ENCODE data around the gene CDK2AP2.
"Not testable (repeated sequence)": the region's sequence is repeated elsewhere in the genome, so short reads cannot be mapped to it uniquely, and the experiment has no call there.

Gene CDK2AP2, protein sequence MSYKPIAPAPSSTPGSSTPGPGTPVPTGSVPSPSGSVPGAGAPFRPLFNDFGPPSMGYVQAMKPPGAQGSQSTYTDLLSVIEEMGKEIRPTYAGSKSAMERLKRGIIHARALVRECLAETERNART

DNA sequence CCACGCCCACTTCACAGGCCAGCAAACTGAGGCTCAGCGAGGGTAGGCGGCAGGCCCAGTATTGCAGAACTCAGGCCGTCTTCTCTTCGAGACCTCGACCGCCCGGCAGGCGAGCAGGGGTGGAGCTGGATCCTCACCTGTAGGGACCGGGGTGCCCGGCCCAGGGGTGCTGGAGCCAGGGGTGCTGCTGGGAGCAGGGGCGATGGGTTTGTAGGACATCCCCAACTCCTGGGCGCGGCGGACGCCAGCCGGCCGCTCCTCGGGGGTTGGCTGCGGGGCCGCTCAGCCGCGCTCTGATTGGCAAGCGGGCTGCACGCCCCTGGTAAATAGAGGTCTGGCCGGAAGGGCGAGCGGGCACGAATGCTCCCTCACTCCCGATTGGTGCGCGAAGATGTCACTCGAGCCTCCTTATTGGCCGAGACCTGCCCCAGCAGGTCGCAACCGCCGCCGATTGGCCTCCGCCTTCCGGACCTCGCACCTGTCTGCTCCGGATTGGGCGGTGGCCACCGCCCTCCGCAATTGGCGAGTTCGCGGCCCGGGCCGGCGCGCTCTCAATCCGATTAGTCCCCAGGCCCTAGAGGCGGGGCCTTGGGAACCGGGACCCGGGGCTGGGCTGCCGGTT lies at the start of gene CDK2AP2:
TSS of gene CDK2AP2 (minus strand) at position 299 of the 622 bp plus-strand sequence. CDS start at position 219, 80 bp downstream.
- DNase-seq: peak; percentile 100

DNA sequence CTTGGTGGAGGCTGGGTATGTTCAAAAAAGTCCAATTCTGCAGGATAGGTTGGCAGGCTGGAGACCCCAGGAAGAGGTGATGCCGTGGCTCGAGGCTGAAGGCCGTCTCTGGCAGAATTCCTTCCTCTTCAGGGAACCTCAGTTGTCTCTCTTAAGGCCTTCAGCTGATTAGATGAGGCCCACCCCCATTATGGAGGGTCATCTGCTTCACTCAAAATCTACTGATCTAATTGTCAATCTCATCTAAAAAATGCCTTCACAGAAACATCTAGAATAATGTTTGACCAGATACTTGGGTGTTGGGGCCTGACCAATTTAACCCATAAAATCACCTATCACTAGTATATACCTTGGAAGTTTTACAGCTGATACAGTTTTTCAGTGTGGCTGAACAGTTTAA lies 48.3 kb upstream of the CDK2AP2 start:
- no peak for DNase-seq

DNA sequence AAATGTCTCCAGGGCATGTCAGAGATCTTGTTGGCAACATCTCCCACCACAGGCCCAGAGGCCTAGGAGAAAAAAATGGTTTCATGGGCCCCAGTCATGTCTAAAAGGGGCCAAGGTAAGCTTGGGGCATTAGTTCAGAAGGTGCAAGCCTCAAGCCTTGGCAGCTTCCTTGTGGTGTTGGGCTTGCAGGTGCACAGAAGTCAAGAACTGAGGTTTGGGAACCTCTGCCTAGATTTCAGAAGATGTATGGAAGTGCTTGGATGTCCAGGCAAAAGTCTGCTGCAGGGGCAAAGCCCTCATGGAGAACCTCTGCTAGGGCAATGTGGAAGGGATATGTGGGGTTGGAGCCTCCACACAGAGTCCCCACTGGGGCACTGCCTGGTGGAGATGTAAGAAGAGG lies 43.7 kb upstream of the CDK2AP2 start:
- DNase-seq: not testable (repeated sequence)

DNA sequence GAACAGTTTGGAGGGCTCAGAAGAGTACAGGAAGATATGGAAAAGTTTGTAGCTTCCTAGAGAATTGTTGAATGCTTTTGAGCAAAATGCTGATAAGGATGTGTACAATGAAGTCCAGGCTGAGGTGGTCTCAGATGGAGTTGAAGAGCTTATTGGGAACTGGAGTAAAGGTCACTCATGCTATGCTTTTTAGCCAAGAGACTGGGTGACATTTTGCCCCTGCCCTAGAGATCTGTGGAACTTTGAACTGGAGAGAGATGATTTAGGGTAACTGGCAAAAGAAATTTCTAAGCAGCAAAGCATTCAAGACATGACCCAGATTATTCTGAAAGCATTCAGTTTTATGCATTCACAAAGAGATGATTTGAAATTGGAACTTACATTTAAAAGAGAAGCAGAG lies 43.2 kb upstream of the CDK2AP2 start:
- DNase-seq: no peak

DNA sequence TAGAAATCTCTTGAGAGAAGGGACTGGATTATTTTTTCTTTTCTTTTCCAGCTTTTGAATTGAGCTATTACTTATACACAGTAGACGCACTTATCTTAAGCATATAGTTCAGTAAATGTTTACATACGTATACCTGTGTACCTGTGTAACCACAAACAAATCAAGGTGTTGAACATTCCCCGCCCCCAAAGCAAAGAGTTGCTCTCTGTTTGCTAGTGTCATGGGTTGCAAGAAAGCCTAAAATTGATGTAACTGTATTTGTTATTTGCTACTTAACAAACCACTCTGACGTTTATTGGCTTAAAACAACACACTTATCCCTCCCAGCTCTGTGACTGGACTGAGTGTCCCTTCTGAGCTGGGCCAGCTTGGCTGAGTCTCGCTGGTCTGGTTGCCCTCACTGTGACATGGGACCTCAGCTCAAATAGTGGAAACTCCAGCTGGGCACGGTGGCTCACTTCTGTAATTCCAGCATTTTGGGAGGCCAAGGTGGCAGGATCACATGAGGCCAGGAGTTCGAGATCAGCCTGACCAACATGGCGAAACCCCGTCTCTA lies 40.7 kb upstream of the CDK2AP2 start:
- DNase-seq: no peak

DNA sequence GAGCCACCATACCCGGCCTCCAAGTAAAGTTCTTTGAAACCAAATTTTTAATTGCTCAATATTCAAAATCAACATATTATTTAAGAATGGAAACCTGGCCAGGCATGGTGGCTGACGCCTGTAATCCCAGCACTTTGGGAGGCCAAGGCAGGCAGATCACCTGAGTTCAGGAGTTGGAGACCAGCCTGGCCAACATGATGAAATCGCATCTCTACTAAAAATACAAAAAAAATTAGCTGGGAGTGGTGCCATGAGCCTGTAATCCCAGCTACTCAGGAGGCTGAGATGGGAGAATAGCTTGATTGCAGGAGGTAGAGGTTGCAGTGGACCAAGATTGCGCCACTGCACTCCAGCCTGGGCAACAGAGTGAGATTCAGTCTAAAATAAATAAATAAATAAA lies 40.1 kb upstream of the CDK2AP2 start:
- not testable (repeated sequence) for DNase-seq

DNA sequence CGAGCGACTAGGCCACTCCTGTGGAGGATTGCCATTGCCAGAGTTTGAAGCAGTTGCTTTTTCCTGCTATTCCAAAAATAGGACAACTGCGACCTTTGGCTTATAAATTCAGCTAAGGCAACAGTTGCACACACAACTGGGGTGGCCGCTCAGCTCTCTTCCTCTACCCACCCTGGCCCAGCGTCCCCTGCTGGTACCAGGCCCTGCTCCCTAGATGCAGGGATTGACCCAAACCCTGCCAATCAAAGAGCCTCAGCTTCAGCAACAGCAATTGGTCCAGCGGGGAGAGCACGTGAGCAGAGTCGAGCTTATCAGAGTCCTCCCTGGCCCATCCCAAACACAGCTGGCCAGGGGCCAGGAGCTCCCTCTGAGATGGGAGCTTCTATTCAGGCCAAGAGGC lies 37.3 kb upstream of the CDK2AP2 start:
- DNase-seq: no peak

DNA sequence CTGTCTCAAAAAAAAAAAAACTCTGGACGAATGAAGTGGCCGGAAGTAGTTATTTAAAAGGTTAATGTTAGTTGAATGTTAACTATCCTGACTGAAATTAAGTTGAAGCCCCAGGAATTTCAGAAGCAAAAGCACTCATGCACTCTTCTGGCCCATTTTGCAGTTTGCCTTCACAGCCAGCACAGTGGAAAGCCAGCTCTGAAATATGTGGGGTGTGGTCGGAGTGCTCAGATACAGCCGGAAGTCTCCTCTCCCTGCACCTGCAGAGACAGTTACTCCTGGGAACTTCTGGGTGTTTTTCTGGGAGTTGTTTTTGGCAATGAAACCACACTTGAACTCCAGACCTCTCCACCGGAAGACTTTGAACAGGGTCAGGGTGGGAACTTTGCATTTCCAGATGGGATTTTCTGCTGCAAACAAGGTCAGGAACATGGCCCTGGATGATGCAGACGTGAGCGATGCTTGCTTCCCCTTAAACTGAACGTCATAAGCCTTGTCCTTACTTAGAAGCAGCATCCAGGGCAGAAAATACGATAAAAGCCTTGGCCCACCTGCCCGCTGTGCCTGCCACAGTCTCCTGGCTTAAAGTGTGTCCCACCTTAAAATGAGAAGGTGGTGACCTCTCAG lies 36.8 kb upstream of the CDK2AP2 start:
- DNase-seq: no peak

DNA sequence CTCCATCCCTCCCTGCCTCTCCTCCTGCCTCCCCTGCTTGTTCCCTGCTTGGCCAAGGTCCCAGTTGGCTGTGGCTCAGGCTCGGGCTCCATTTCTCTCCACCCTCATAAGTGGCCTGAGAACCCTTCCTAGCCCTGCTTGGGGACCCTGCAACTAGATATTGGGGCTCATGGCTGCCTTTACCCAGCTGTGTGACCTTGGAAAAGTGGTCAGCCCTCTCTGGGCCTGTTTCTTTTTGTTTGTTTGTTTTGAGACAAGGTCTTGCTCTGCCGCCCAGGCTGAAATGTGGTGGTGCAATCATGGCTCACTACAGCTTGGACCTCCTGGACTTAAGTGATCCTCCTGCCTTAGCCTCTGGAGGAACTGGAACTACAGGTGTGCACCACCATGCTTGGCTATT lies 35.6 kb upstream of the CDK2AP2 start:
- no peak for DNase-seq

DNA sequence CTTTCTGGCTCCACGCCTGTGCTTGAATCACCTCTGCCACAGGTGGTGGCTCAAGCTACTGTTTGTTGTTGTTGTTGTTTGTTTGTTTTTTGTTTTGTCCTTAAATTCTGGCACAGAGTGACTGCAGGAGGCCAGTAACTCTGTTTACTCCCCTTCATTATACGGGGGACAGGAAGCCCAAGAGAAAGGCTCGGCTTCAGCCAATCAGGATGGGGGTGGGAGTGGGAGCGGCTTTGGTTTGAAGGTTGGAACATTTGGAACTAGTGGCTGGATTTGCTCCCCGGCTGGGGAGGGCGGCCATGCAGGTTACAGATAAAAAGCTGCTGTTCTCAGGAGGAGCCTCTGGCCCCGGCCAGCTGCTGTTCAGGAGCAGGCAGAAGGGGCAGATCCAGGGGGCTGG lies 35.0 kb upstream of the CDK2AP2 start:
- no peak for DNase-seq

DNA sequence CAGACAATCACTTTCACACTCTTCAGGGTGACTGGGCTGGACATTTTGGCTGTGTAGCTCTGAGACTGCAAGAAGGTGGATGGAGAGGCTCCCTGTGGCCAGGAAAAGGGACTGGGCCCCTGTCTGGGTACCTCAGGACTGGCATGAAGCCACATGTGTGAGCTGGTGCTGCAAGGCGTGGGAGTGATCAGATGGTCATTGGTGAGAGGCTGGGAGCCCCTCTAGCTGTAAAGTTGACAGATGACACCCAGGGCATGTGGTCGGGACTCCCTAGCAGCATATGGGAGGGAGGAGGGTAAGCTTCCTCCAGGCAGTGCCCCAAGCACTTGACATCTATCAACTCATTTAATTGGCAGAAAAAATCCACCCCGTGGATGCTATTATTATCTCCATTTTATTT lies 34.2 kb upstream of the CDK2AP2 start:
- no peak for DNase-seq

DNA sequence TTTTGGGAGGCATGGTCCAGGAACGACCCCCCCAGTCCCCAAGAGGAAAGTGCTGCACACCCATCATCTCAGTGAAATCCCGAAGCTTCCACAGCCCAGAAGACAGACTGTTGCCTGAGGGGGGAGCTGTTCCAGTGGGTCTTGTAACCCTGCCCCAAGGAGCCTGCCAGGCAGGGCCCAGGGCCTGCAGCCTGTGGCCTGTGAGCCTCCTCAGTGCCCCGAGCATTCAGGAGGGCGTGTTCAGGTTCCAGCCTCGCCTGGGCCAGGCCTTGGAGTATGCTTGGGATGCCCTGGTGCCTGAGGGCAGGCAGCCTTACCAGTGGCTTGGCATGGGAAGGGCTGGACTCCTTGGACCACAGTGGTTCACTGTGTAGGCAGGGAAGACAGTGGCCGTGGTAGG lies 33.2 kb upstream of the CDK2AP2 start:
- no peak for DNase-seq

DNA sequence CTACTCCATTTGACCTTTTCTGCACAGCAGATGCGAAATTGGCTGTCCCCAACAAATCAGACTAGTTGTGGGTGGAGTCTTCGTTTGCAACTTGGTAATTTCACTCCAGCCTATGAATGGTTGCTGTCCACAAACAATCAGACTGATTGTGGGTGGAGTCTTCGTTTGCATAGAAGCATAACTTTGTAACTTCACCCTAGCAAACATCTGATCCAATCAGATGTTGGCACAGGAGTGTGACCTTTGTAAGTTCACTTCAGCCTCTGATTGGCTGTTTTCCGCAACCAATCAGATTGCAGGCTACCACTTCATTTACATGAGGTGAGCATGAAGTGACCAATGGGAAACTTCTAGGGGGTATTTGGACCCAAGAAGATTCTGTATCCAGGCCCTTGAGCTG lies 31.6 kb upstream of the CDK2AP2 start:
- DNase-seq: no peak

DNA sequence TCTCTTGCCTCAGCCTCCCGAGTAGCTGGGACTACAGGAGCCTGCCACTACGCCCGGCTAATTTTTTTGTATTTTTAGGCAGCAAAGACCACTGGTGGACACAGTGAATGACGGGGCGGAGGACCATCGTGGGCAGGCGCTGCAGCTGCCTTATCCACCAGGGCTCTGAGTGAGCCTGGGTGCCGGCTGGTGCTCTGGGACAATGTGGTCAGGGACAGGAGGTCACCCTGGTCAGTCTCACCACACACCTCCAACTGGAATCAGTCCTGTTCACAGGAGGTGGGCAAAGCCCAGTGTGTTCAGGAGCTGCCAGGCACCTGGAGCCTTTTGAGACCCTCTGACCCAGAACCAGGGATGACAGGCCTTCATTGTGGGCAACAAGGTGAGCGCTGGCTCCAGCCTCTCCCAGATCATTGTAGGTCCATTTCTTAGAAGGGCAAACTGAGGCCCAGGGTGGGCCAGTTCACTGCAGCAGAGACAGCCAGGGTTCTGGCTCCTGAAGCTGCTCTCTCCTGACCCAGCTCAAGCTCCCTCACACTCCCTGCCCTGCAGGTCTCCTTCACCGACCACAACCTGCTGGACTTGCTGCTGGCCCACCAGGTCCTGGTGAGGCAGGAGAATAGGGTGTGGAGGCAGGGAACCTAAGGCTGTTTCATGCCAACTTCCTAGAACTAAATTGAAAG lies 31.0 kb upstream of the CDK2AP2 start:
- DNase-seq: no peak

DNA sequence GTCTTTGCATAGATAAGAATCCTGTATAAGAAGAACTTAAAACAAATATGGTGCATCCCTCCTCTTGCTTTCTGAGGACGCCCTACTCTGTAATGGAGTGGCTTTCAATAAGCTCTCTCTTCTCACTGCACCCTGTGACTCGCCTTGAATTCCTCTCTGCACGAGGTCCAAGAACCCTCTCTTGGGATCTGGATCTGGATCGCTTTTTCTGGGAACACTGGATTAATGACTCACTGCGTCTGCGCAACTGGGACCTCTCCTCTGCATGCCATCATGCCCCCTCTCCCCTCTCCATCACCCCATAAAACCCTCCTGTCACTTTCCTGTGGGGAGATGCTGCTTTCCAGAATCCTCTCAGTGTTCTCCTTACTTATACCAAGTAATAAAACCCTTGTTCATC lies 30.3 kb upstream of the CDK2AP2 start:
- DNase-seq: no peak

DNA sequence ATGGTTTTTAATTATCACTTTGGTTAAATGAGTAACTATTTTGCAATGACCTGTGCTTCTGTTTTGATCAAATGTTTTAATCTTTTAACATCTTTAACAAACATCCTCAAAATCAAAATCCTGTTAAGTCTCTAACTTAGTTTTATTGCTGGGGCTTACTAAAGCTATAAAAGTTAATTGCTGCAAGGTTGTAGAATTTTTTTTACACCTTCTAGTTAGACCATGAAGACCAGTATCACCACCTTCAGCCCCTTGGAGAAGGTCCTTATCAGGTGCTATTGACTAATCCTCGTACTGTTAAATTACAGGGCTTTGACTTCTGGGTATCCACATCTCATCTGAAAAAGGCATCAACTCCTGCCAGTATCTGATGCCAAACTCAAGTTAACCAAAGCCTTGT lies 27.6 kb upstream of the CDK2AP2 start:
- no peak for DNase-seq

DNA sequence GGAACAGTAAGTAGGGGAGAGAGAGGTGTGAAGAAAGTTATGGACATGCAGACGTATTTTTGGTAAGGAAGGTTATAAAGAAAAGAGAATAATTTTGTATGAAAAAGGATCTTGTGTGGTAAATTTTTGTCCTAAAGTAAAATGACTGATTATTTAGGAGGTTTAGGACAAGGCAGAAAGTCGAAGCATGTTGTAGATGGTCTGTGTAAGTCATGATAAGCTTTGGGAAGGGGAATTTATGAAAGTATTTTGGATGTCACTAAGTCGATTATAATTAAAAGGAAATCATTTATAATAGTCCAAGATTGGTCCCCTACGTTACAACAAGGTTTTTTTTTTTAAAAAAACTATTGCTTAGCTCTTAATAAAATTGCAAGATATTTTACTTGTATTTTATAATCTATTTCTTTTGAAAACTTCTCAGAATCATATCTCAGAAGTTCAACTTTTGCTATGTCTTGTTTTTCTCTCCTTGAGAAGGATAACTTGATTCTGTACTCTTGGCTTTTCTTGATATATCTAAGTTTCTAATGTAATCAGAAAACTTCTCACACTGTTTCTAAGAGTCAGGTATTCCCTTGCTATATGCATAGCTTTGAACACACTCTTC lies 26.2 kb upstream of the CDK2AP2 start:
- no peak for DNase-seq

DNA sequence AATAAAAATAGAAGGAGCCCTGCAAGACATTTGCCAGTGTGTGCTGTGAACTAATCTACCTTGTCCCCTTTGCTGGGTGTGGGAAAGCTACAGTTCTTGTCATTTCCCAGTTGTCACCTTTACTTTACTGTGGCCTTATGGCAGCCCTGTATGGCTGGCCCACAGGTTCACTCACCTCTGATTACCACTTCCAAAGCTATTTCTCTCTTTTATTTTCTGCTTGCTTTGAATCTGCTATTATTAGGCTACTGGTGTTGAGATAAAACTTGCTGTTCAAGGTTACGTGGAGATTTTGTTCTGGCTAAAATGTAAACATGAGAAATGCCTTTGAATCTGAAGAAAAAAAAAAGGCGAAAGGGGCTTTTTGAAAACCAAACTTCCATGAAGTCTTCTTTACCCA lies 24.9 kb upstream of the CDK2AP2 start:
- DNase-seq: no peak

DNA sequence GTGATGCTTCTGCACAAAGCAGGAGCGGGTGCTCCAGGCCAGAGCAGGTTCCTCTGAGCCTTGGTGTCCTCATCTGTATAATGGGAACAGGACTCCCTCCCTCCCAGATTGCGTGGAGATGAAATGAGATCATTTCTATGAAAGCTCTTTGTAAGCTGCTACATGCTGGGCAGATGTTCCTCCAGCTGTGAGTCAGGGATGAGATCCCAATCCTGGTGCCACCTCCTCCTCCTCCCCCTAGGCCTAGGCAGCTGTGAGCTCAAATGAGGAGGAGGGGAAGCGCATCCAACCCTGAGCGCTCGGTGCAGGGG lies 22.3 kb upstream of the CDK2AP2 start:
- no peak for DNase-seq

DNA sequence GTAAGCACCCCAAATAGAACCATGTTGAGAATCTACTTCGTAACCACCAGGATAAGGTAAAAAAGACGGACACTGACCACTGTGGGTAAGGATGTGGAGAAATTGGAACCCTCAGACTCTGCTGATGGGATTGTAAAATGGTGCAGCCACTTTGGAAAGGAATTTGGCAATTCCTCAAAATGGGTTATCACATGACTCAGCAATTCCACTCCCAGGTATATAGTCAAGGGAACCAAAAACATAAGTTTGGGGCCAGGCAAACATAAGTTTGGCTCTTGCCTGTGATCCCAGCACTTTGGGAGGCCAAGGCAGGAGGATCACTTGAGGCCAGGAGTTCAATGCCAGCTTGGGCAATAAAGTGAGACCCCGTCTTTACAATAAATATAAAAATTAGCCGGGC lies 20.4 kb upstream of the CDK2AP2 start:
- DNase-seq: no peak

DNA sequence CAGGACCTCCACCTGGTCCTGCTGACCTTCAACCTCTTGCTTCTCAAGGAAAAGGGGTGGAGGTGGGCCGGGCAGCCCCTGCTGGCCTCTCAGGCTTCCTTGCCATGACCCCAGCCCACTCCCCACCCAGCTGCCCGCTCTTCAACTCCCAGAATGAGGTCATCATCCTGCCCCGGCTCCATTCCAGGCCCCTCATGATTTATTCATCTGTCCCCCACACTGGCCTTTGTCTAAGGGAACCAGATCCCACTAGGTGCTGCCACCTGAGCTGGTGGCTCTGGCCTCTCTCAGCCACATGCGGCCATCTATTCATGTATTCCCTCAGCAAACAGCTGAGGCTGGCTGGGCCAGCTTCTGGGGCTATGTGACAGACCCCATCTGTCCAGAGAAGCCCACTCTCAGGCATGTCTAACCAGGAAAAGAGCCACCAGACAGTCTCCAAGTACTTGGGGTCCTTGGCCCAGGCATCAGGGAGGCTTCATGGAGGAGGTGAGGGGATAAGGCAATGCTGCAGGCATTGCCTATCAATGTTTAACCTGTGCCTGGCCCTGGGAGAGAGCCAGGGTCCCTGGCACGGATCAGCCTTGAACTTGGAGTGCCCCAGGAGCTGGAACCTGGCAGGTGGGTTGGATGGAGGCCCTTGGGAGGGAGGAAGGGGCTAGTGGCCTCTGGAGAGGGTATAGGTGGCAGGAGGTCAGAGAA lies 17.5 kb upstream of the CDK2AP2 start:
- no peak for DNase-seq

DNA sequence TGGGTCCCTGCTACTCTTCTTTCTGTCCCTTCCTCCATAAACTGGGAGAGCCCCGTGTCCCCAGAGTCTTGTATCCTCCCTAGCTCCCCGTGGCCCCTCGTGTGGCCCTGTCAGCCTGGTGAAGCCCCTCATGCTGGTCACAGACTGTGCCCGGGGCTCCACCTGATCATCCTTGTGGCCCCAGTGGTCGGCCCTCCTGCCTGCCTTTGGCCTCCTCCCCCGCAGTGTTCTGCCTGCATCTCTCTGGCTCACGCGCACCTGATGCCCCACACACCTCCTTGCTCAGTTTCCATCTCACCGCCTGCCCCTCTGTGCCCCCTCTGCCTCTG lies 16.5 kb upstream of the CDK2AP2 start:
- no peak for DNase-seq
